OCI-LY1 (cell line): Measurements from ENCODE around the gene FILIP1L.

Source experiments
- CTCF ChIP-seq: fragments of 200-600 bp; sonication (generic), shearing (Covaris generic); IDR thresholded peaks from 2 replicates; pipeline ENCODE4 v1.5.1; 2017; ENCODE audit warnings: mild to moderate bottlenecking, antibody characterized with exemption, low read length, moderate library complexity, mixed read lengths
- EZH2 ChIP-seq: fragments of 200-600 bp; sonication (generic), shearing (Covaris generic); IDR thresholded peaks from 2 replicates; pipeline ENCODE4 v1.8.0; 2017; ENCODE audit warnings: borderline replicate concordance, mixed run types, mild to moderate bottlenecking, antibody characterized with exemption, low read length, moderate library complexity, mixed read lengths

DNA sequence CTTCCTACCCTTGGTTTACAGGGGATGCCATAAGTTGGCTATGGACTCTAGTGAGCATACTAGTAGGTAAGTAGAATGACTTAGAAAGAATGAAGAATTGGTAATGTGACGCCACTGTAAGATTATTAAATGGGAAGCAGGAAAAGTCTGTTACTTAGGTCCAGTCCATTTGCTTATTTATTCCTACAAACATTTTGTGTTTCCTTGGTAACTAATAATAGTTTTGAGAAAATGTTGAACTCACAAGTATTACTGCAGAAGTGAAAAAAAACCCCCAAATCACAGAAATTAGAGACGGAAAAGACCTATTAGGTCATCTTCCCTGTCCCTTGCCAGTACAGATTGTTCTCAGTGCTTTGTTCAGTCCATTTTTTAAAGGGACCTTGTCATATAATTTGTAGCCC, 233.2 kb downstream of the FILIP1L start:
- TF ChIP-seq CTCF = no peak
- no peak for TF ChIP-seq EZH2
